Chondrocyte (in vitro differentiated cells): ENCODE data around the gene SOX6. TPM values are rescaled to one million over a fixed set of nuclear protein-coding genes. Genes with fewer than 3 reads are reported as not detected.
"Not testable (repeated sequence)": the region's sequence is repeated elsewhere in the genome, so short reads cannot be mapped to it uniquely, and the experiment has no call there.

Experiments
- DNase-seq: peaks from one replicate; pipeline ENCODE4 v3.0.0; 2021; ENCODE audit warnings: mixed read lengths, low spot score
- H3K27ac Mint-ChIP-seq: one replicate; pipeline ENCODE4 v1.8.0; 2021; ENCODE audit warnings: mild to moderate bottlenecking, moderate library complexity, mixed read lengths; ENCODE audit not compliant: unreplicated experiment
- H3K27me3 Mint-ChIP-seq: 2 replicates; pipeline ENCODE4 v1.8.0; 2021; ENCODE audit warnings: low read depth, mixed read lengths
- H3K36me3 Mint-ChIP-seq: 2 replicates; pipeline ENCODE4 v1.8.0; 2021; ENCODE audit warnings: low read depth, mixed read lengths
- H3K4me1 Mint-ChIP-seq: 2 replicates; pipeline ENCODE4 v1.8.0; 2021; ENCODE audit warnings: low read depth, mild to moderate bottlenecking, mixed read lengths
- H3K4me3 Mint-ChIP-seq: one replicate; pipeline ENCODE4 v1.8.0; 2021; ENCODE audit warnings: mild to moderate bottlenecking, moderate library complexity, mixed read lengths; ENCODE audit not compliant: unreplicated experiment
- H3K9me3 Mint-ChIP-seq: 2 replicates; pipeline ENCODE4 v1.8.0; 2021; ENCODE audit warnings: low read depth, mixed read lengths
- CTCF ChIP-seq: fragments of 200-600 bp; sonication (generic); IDR thresholded peaks from 2 replicates; pipeline ENCODE4 v1.5.0; 2021; ENCODE audit warnings: antibody characterized with exemption, mild to moderate bottlenecking, moderate library complexity
- total RNA-seq: library from RNA; stranded (reverse); gene quantifications from 3 replicates; pipeline ENCODE4 v1.2.1, GENCODE V29; 2021

SOX6 gene
- total RNA-seq, 1 donor from 2014 or later: 29.9 TPM

- Mint-ChIP-seq H3K27me3 (no peaks in the 10 kb centered on the region), H3K27ac (no peak overlapping the region), H3K36me3 (no peaks in the 10 kb centered on the region), H3K4me3 (peak overlapping the region; percentile 50), H3K9me3 (no peaks in the 10 kb centered on the region), H3K4me1 (peaks cover 55% of the 10 kb centered on the region)
- no peak for TF ChIP-seq CTCF
- no peak for DNase-seq
Observed at GRCh38 chr11:16397390-16397789, 41.0 kb upstream of the SOX6 start.

GRCh38 chr11:16395601-16396000 is 39.3 kb upstream of the SOX6 start:
- H3K4me1 Mint-ChIP-seq: peaks cover 55% of the 10 kb centered on the region
- no peaks in the 10 kb centered on the region for H3K36me3 Mint-ChIP-seq
- TF ChIP-seq CTCF: no peak
- H3K4me3 Mint-ChIP-seq: peak overlapping the region; percentile 26
- peaks cover 5% of the 10 kb centered on the region for H3K9me3 Mint-ChIP-seq
- no peaks in the 10 kb centered on the region for H3K27me3 Mint-ChIP-seq
- H3K27ac Mint-ChIP-seq: peak overlapping the region; percentile 87
- no peak for DNase-seq

- Mint-ChIP-seq H3K27ac (peak overlapping the region; percentile 52), H3K36me3 (no peaks in the 10 kb centered on the region), H3K27me3 (no peaks in the 10 kb centered on the region), H3K4me1 (peaks cover 55% of the 10 kb centered on the region), H3K4me3 (peak overlapping the region; percentile 5), H3K9me3 (peaks cover 5% of the 10 kb centered on the region)
- TF ChIP-seq CTCF: no peak
- DNase-seq: no peak
Observed at GRCh38 chr11:16394947-16395346, 38.6 kb upstream of the SOX6 start.

GRCh38 chr11:16393340-16393739 is 37.0 kb upstream of the SOX6 start:
- H3K4me1 Mint-ChIP-seq: peaks cover 60% of the 10 kb centered on the region
- H3K36me3 Mint-ChIP-seq: no peaks in the 10 kb centered on the region
- H3K9me3 Mint-ChIP-seq: peaks cover 5% of the 10 kb centered on the region
- H3K27me3 Mint-ChIP-seq: no peaks in the 10 kb centered on the region
- no peak for TF ChIP-seq CTCF
- no peak overlapping the region for H3K4me3 Mint-ChIP-seq
- no peak overlapping the region for H3K27ac Mint-ChIP-seq
- no peak for DNase-seq

- no peak for DNase-seq
Observed at GRCh38 chr11:16392616-16393015, 36.3 kb upstream of the SOX6 start.

GRCh38 chr11:16390826-16391225 is 34.5 kb upstream of the SOX6 start:
- not testable (repeated sequence) for H3K27ac Mint-ChIP-seq, H3K36me3 Mint-ChIP-seq, H3K9me3 Mint-ChIP-seq, H3K27me3 Mint-ChIP-seq, H3K4me3 Mint-ChIP-seq, DNase-seq
- H3K4me1 Mint-ChIP-seq: peaks cover 43% of the 10 kb centered on the region

More at GRCh38 chr11:16392616-16393015, 36.3 kb upstream of the SOX6 start:
- TF ChIP-seq CTCF: no peak
- Mint-ChIP-seq H3K27me3 (no peaks in the 10 kb centered on the region), H3K36me3 (no peaks in the 10 kb centered on the region), H3K9me3 (peaks cover 5% of the 10 kb centered on the region), H3K4me1 (peaks cover 55% of the 10 kb centered on the region), H3K27ac (no peak overlapping the region), H3K4me3 (no peak overlapping the region)
